Esophagus muscularis mucosa (tissue), 4 donors: ENCODE results near the gene XPO4. TPM values are rescaled to one million over a fixed set of nuclear protein-coding genes. Genes with fewer than 3 reads are reported as not detected.

Experiments
- DNase-seq: peaks from one replicate; pipeline ENCODE4 v3.0.0-alpha.2; 2017; ENCODE audit errors: extremely low spot score
- H3K27ac ChIP-seq, 4 donors: fragments of 200-600 bp; sonication (generic); replicated peaks in 1 of 4; 1 replicate in 3 of 4; 2 replicates in 1 of 4; pipeline ENCODE4 v1.5.1; 2016 to 2019; ENCODE audit warnings: mild to moderate bottlenecking in 1 of 4
- H3K27me3 ChIP-seq, 4 donors: fragments of 200-600 bp; sonication (generic); one replicate each; pipeline versions ENCODE4 v1.5.1 to v1.6.0; 2016 to 2019
- H3K36me3 ChIP-seq, 4 donors: fragments of 200-600 bp; sonication (generic); one replicate each; pipeline ENCODE4 v1.5.1; 2016 to 2019
- H3K4me1 ChIP-seq, 4 donors: fragments of 200-600 bp; sonication (generic); one replicate each; pipeline ENCODE4 v1.5.1; 2016 to 2019
- H3K4me3 ChIP-seq, 4 donors: fragments of 200-600 bp; sonication (generic); 1 replicate in 2 of 4; 2 replicates in 2 of 4; pipeline ENCODE4 v1.5.1; 2016 to 2019; ENCODE audit warnings: mild to moderate bottlenecking in 4 of 4, moderate library complexity in 1 of 4
- H3K9me3 ChIP-seq, 4 donors: fragments of 200-600 bp; sonication (generic); 1 replicate in 3 of 4; 2 replicates in 1 of 4; pipeline ENCODE4 v1.5.1; 2016 to 2019
- EP300 ChIP-seq: sonication (generic); formaldehyde crosslinking; IDR thresholded peaks from one replicate; pipeline ENCODE4 v1.6.1; 2017; ENCODE audit warnings: antibody characterized with exemption
- POLR2A ChIP-seq: fragments of 450-650 bp; IDR thresholded peaks from one replicate; pipeline ENCODE4 v1.6.1; 2017; ENCODE audit warnings: antibody characterized with exemption, moderate library complexity, mild to moderate bottlenecking, low read depth
- POLR2AphosphoS5 ChIP-seq, 2 donors: sonication (generic); formaldehyde crosslinking; IDR thresholded peaks; one replicate each; pipeline ENCODE4 v1.6.1; 2017; ENCODE audit warnings: antibody characterized with exemption in 2 of 2
- WGBS: methylation state at CpG from one replicate; pipeline ENCODE4 v1.1.5; 2018; 5-methylcytosine and 5-hydroxymethylcytosine counted together
- intact Hi-C: fragments of 100-400 bp; cut with DNase I; formaldehyde crosslinking; loops from one replicate; pipeline ENCODE4 v1.15.1; 2023
- total RNA-seq, 4 donors: library from RNA; depleted of rRNA; stranded (reverse); fragments of >200 nt; gene quantifications; one replicate each; pipeline versions ENCODE4 v1.1.0 to v1.2.1, GENCODE V29; 2016
- TF ChIP-seq, protein P1 (sequence below), 3 experiments: fragments of 200-600 bp in 2 of 3; fragments of 450-650 bp in 1 of 3; sonication (generic) in 2 of 3; IDR thresholded peaks; one replicate each; pipeline ENCODE4 v1.5.1; 2017 to 2019; ENCODE audit warnings: antibody characterized with exemption in 3 of 3, mild to moderate bottlenecking in 2 of 3, moderate library complexity in 1 of 3

Gene XPO4
- total RNA-seq, 4 donors from 2014 or later = 12.6 to 17.3 (median 15.2) TPM

DNA sequence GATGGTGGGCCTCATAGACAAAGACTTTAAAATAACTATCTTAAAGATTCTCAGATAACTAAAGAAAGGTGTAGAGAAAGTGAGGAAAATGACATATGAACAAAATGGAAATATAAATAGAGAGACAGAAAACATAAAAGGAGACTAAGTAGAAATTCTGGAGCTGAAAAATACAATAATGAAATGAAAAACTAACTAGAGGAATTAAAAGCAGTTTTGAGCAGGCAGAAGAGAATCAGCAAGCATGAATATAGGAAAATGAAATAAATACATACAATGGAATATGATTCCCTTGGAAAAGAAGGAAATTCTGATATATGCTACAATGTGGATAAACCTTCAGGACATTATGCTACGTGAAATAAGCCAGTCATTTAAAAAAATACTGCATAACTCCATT lies 132.7 kb downstream of the XPO4 start:
- WGBS = 100% methylated on average over 1 of the region's 1 CpG
- peaks cover 8 to 15% (median 14%) of the 10 kb centered on the region in 4 donors for H3K4me1 ChIP-seq
- peaks cover 0 to 11% (median 3%) of the 10 kb centered on the region in 4 donors for H3K9me3 ChIP-seq
- H3K4me3 ChIP-seq = no peak overlapping the region
- no peaks in the 10 kb centered on the region for H3K27me3 ChIP-seq
- TF ChIP-seq POLR2A (no peak), EP300 (no peak), POLR2AphosphoS5 (IDR thresholded peaks at IDR 0.05) (no peak)
- TF ChIP-seq, protein P1, sequence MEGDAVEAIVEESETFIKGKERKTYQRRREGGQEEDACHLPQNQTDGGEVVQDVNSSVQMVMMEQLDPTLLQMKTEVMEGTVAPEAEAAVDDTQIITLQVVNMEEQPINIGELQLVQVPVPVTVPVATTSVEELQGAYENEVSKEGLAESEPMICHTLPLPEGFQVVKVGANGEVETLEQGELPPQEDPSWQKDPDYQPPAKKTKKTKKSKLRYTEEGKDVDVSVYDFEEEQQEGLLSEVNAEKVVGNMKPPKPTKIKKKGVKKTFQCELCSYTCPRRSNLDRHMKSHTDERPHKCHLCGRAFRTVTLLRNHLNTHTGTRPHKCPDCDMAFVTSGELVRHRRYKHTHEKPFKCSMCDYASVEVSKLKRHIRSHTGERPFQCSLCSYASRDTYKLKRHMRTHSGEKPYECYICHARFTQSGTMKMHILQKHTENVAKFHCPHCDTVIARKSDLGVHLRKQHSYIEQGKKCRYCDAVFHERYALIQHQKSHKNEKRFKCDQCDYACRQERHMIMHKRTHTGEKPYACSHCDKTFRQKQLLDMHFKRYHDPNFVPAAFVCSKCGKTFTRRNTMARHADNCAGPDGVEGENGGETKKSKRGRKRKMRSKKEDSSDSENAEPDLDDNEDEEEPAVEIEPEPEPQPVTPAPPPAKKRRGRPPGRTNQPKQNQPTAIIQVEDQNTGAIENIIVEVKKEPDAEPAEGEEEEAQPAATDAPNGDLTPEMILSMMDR (IDR thresholded peaks at IDR 0.05) = no peak
- intact Hi-C loops = loop anchor here (5.0 kb wide), 2 partner anchors 42 to 58 kb away; no protein-coding TSS in a partner anchor
- no peak overlapping the region for H3K27ac ChIP-seq
- no peak for DNase-seq
- peaks cover 0 to 22% (median 0%) of the 10 kb centered on the region in 4 donors for H3K36me3 ChIP-seq

DNA sequence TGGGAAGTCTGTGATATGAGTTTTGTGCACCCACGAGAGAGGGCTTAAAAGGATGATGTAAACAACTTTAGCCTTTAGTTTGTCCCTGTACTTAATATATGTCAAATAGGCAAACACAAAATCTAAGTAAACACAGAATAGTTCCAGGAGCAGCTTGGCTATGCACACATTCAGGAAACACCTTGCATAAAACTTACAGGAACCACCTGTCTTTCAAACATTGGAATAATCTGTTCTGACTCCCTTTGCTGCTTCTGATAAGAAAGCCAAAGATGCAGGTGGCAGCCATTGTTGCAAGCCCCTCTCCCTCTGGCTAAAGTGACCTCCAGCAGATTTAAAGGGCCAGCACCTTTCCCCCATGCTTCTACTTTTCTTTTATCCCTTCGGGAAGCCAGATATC lies 133.5 kb downstream of the XPO4 start:
- peaks cover 0 to 22% (median 0%) of the 10 kb centered on the region in 4 donors for H3K36me3 ChIP-seq
- no peak for TF ChIP-seq POLR2A
- no peak for TF ChIP-seq EP300
- no peak for TF ChIP-seq POLR2AphosphoS5 (IDR thresholded peaks at IDR 0.05)
- TF ChIP-seq, protein P1 (IDR thresholded peaks at IDR 0.05) = no peak
- peaks cover 0 to 11% (median 3%) of the 10 kb centered on the region in 4 donors for H3K9me3 ChIP-seq
- 29% methylated on average over 2 of the region's 2 CpGs for WGBS
- H3K4me1 ChIP-seq = peaks cover 8 to 13% (median 12%) of the 10 kb centered on the region in 4 donors
- no peak for DNase-seq
- no peaks in the 10 kb centered on the region for H3K27me3 ChIP-seq
- intact Hi-C loops = no loop called here
- H3K4me3 ChIP-seq = no peak overlapping the region
- H3K27ac ChIP-seq = no peak overlapping the region

DNA sequence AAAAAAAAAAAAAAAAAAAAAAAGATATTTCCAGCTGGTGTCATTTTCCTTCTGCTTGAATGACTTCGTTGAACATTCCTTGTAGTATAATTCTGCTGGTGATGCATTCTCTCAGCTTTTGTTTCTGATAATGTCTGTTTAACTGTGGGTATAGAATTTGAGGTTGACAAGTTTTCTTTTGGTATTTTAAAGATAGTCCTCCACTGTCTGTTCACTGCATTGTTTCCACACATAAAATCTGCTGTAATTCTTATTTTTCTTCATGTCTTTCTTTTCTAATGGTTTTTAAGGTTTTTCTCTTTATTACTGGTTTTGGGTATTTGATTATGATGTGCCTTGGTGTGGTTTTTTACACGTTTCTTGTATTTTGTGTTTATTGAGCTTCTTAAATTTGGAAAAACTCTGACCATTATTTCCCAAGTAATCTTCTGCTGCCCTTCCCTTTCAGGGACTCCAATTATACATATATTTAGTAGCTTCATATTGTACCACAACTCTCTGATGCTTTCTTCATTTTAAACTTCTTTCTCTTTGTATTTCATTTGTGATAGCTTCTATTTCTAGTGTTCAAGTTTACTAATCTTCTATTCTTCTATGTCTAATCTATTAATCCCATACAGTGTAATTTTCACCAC lies 135.1 kb downstream of the XPO4 start:
- TF ChIP-seq, protein P1 (IDR thresholded peaks at IDR 0.05) = no peak
- TF ChIP-seq EP300 = no peak
- TF ChIP-seq POLR2AphosphoS5 (IDR thresholded peaks at IDR 0.05) = no peak
- TF ChIP-seq POLR2A = no peak
- Histone ChIP-seq H3K27ac (no peak overlapping the region), H3K4me3 (no peak overlapping the region), H3K9me3 (peaks cover 0 to 11% (median 3%) of the 10 kb centered on the region in 4 donors), H3K27me3 (no peaks in the 10 kb centered on the region), H3K4me1 (peaks cover under 1 to 6% (median 4%) of the 10 kb centered on the region in 4 donors), H3K36me3 (peaks cover 0 to 22% (median 0%) of the 10 kb centered on the region in 4 donors)
- DNase-seq = no peak
- 93% methylated on average over 2 of the region's 2 CpGs for WGBS
- intact Hi-C loops = no loop called here

DNA sequence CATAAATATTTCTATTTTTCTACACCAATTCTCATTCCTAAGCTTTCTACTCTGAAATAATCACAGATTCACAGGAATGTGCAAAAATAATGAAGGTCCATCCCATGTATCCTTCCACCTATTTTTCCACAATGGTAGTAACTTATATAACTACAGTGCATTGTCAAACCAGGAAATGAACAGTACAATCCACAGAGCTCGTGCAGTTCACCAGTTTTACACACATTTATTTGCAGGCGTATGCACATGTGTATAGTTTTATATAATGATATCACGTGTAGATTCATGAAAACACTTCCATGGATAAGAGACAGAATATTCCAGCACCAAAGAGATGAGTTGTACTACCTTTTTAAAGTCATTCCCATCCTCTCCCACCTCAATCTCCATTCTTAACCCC lies 141.7 kb downstream of the XPO4 start:
- no peaks in the 10 kb centered on the region for H3K4me1 ChIP-seq
- 87% methylated on average over 3 of the region's 3 CpGs for WGBS
- TF ChIP-seq EP300 = no peak

DNA sequence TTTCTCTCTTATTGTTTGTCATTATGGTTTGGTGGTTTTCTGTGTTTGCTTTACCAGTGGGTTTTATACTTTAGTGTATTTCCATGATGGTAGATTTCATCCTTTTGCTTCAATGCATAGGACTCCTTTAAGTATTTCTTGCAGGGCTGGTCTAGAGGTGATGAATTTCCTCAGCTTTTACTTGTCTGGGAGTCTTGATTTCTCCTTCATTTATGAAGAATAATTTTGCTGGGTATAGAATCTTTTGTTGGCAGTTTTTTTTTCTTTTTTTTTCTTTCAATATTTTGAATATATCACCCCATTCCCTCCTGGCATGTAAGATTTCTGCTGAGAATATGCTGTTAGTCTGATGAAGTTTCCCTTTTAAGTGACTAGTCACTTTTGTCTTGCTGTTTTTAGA lies 148.5 kb downstream of the XPO4 start:
- H3K4me3 ChIP-seq = no peak overlapping the region
- intact Hi-C loops = no loop called here
- peaks cover 0 to 11% (median 3%) of the 10 kb centered on the region in 4 donors for H3K9me3 ChIP-seq
- DNase-seq = no peak
- TF ChIP-seq POLR2A = no peak
- TF ChIP-seq, protein P1 (IDR thresholded peaks at IDR 0.05) = no peak
- TF ChIP-seq POLR2AphosphoS5 (IDR thresholded peaks at IDR 0.05) = no peak
- TF ChIP-seq EP300 = no peak
- peaks cover 0 to 16% (median 3%) of the 10 kb centered on the region in 4 donors for H3K36me3 ChIP-seq
- H3K4me1 ChIP-seq = no peaks in the 10 kb centered on the region
- no peak overlapping the region for H3K27ac ChIP-seq
- no peaks in the 10 kb centered on the region for H3K27me3 ChIP-seq

More for the DNA sequence above, 141.7 kb downstream of the XPO4 start:
- DNase-seq = no peak
- H3K4me3 ChIP-seq = no peak overlapping the region
- H3K27me3 ChIP-seq = no peaks in the 10 kb centered on the region
- H3K9me3 ChIP-seq = no peaks in the 10 kb centered on the region
- no peak overlapping the region for H3K27ac ChIP-seq
- H3K36me3 ChIP-seq = peaks cover 0 to 9% (median 0%) of the 10 kb centered on the region in 4 donors
- intact Hi-C loops = no loop called here
